GM23338 (cell line): ENCODE results near the gene PTH1R. TPM values are rescaled to one million over a fixed set of nuclear protein-coding genes. Genes with fewer than 3 reads are reported as not detected.

Source experiments
- ATAC-seq: fragments of 200-7000 bp; cut with Tn5 transposase; 3 replicates; pipeline ENCODE4 v1.9.1; 2020
- DNase-seq: peaks from one replicate; pipeline ENCODE4 v3.0.0-alpha.2; 2015; ENCODE audit warnings: low spot score
- H2AFZ ChIP-seq: fragments of 200-600 bp; sonication (generic); 2 replicates; pipeline ENCODE4 v1.8.0; 2016; ENCODE audit warnings: antibody characterized with exemption, mild to moderate bottlenecking, moderate library complexity
- H3F3A ChIP-seq: fragments of 200-600 bp; sonication (generic); replicated peaks from 2 replicates; pipeline ENCODE4 v1.8.0; 2017; ENCODE audit warnings: antibody characterized with exemption, mixed run types, low read depth
- H3K27ac ChIP-seq: fragments of 200-600 bp; sonication (generic); 2 replicates; pipeline ENCODE4 v1.6.1; 2016; ENCODE audit warnings: low read depth
- H3K27me3 ChIP-seq: fragments of 200-600 bp; sonication (generic); 2 replicates; pipeline ENCODE4 v1.8.0; 2016; ENCODE audit warnings: mild to moderate bottlenecking, mixed run types, moderate library complexity; ENCODE audit not compliant: insufficient read depth
- H3K36me3 ChIP-seq: fragments of 200-600 bp; sonication (generic); 2 replicates; pipeline ENCODE4 v1.8.0; 2016; ENCODE audit warnings: mild to moderate bottlenecking; ENCODE audit not compliant: insufficient read depth
- H3K4me1 ChIP-seq: fragments of 200-600 bp; sonication (generic); 2 replicates; pipeline ENCODE4 v1.8.0; 2016; ENCODE audit warnings: mild to moderate bottlenecking, moderate library complexity; ENCODE audit not compliant: insufficient read depth
- H3K4me2 ChIP-seq: fragments of 200-600 bp; sonication (generic); 2 replicates; pipeline ENCODE4 v1.7.1; 2017; ENCODE audit warnings: mixed run types
- H3K4me3 ChIP-seq: fragments of 200-600 bp; sonication (generic); 2 replicates; pipeline ENCODE4 v1.6.1; 2016; ENCODE audit warnings: mixed run types
- H3K79me2 ChIP-seq: fragments of 200-600 bp; sonication (generic); replicated peaks from 2 replicates; pipeline ENCODE4 v1.8.0; 2017; ENCODE audit warnings: mild to moderate bottlenecking; ENCODE audit not compliant: insufficient read depth
- H3K9me2 ChIP-seq: fragments of 200-600 bp; sonication (generic); 2 replicates; pipeline ENCODE4 v1.8.0; 2017; ENCODE audit not compliant: insufficient read depth
- H4K20me1 ChIP-seq: fragments of 200-600 bp; sonication (generic); replicated peaks from 2 replicates; pipeline ENCODE4 v1.8.0; 2017; ENCODE audit warnings: mild to moderate bottlenecking; ENCODE audit not compliant: insufficient read depth
- H3K27ac Mint-ChIP-seq: 2 replicates; pipeline ENCODE4 v1.8.0; 2020; ENCODE audit warnings: inconsistent platforms, mild to moderate bottlenecking, moderate library complexity, mixed read lengths
- H3K27me3 Mint-ChIP-seq: 3 replicates; pipeline ENCODE4 v1.8.0; 2022; ENCODE audit warnings: low read depth, mild to moderate bottlenecking, moderate library complexity, mixed read lengths, inconsistent platforms; ENCODE audit not compliant: insufficient read depth, poor library complexity
- H3K36me3 Mint-ChIP-seq: 3 replicates; pipeline ENCODE4 v1.8.0; 2021; ENCODE audit warnings: low read depth, mild to moderate bottlenecking, inconsistent platforms, moderate library complexity, mixed read lengths
- H3K4me1 Mint-ChIP-seq: 3 replicates; pipeline ENCODE4 v1.8.0; 2020; ENCODE audit warnings: mild to moderate bottlenecking, inconsistent platforms, mixed read lengths
- H3K4me3 Mint-ChIP-seq: 3 replicates; pipeline ENCODE4 v1.8.0; 2021; ENCODE audit warnings: moderate library complexity, mild to moderate bottlenecking, inconsistent platforms, mixed read lengths
- H3K9me3 Mint-ChIP-seq: 3 replicates; pipeline ENCODE4 v1.8.0; 2020; ENCODE audit warnings: moderate library complexity, mild to moderate bottlenecking, inconsistent platforms, mixed read lengths
- EZH2 ChIP-seq: fragments of 200-600 bp; sonication (generic); IDR thresholded peaks from one replicate; pipeline ENCODE4 v1.8.0; 2017; ENCODE audit warnings: antibody characterized with exemption, mild to moderate bottlenecking, low read depth; ENCODE audit not compliant: unreplicated experiment
- JUNB ChIP-seq: IDR thresholded peaks from one replicate; pipeline ENCODE4 v1.6.1; 2016; ENCODE audit warnings: antibody characterized with exemption; ENCODE audit not compliant: unreplicated experiment
- POLR2AphosphoS5 ChIP-seq: IDR thresholded peaks from 2 replicates; pipeline ENCODE4 v1.6.1; 2016; ENCODE audit warnings: antibody characterized with exemption, low read depth
- ZNF114 ChIP-seq: fragments of 250-450 bp; sonication (Bioruptor Pico); IDR thresholded peaks from 2 replicates; pipeline ENCODE4 v1.5.0; 2020; ENCODE audit warnings: mild to moderate bottlenecking, moderate library complexity
- ZNF331 ChIP-seq: fragments of 250-450 bp; sonication (Bioruptor Pico); IDR thresholded peaks from 2 replicates; pipeline ENCODE4 v1.5.0; 2020; ENCODE audit warnings: low read depth, mild to moderate bottlenecking, moderate library complexity
- polyA plus RNA-seq: library from polyadenylated mRNA; unstranded; fragments of >200 nt; fragmentation: Nextera tagmentation; extraction: Ambion mirVana; gene quantifications from 2 replicates; pipeline ENCODE4 v1.2.1, GENCODE V29; 2016
- total RNA-seq: library from RNA; depleted of rRNA; stranded (reverse); fragments of >200 nt; shearing (Covaris generic); gene quantifications from 2 replicates; pipeline ENCODE4 v1.2.3, GENCODE V29; 2014
- TF ChIP-seq, protein P1 (sequence below): IDR thresholded peaks from 2 replicates; pipeline ENCODE4 v1.6.1; 2016; ENCODE audit warnings: antibody characterized with exemption
- TF ChIP-seq, protein P2 (sequence below): IDR thresholded peaks from one replicate; pipeline ENCODE4 v1.6.1; 2018; ENCODE audit warnings: antibody characterized with exemption; ENCODE audit not compliant: unreplicated experiment

Gene PTH1R
- total and polyA plus RNA-seq, 2 experiments from 2014 or later: 1.3 to 1.9 TPM

DNA sequence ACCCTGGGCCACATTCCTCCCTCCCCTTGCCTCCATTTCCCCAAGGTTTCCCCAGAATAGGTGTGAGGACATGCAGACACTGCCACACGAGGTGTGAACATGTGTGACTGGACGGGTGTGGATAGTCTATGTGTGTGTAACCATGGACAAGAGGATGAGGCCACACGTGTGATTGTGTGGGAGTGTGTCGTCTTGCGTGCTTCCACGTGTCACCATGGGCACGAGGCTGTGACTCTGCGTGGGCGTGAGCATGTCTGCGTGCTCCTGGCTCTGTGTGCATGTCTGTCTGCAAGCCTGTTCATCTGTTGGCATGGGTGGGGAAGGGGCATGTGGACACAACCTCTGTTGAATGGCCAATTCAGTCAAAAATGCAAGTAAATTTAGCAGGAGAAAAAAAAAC is 8.1 kb upstream of the PTH1R start:
- Histone ChIP-seq H4K20me1 (no peaks in the 10 kb centered on the region), H2AFZ (no peak overlapping the region), H3K36me3 (no peaks in the 10 kb centered on the region), H3K27me3 (no peaks in the 10 kb centered on the region), H3K9me2 (no peaks in the 10 kb centered on the region), H3K4me1 (no peaks in the 10 kb centered on the region), H3K4me3 (no peak overlapping the region), H3F3A (no peaks in the 10 kb centered on the region), H3K4me2 (no peak overlapping the region), H3K79me2 (no peaks in the 10 kb centered on the region), H3K27ac (no peak overlapping the region)
- peaks cover 26% of the 10 kb centered on the region for H3K27me3 Mint-ChIP-seq
- H3K4me1 Mint-ChIP-seq: peaks cover 10% of the 10 kb centered on the region
- no peaks in the 10 kb centered on the region for H3K9me3 Mint-ChIP-seq
- TF ChIP-seq, protein P1, sequence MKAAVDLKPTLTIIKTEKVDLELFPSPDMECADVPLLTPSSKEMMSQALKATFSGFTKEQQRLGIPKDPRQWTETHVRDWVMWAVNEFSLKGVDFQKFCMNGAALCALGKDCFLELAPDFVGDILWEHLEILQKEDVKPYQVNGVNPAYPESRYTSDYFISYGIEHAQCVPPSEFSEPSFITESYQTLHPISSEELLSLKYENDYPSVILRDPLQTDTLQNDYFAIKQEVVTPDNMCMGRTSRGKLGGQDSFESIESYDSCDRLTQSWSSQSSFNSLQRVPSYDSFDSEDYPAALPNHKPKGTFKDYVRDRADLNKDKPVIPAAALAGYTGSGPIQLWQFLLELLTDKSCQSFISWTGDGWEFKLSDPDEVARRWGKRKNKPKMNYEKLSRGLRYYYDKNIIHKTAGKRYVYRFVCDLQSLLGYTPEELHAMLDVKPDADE: no peak
- TF ChIP-seq EZH2 (no peak), POLR2AphosphoS5 (no peak), JUNB (no peak)
- TF ChIP-seq, protein P2, sequence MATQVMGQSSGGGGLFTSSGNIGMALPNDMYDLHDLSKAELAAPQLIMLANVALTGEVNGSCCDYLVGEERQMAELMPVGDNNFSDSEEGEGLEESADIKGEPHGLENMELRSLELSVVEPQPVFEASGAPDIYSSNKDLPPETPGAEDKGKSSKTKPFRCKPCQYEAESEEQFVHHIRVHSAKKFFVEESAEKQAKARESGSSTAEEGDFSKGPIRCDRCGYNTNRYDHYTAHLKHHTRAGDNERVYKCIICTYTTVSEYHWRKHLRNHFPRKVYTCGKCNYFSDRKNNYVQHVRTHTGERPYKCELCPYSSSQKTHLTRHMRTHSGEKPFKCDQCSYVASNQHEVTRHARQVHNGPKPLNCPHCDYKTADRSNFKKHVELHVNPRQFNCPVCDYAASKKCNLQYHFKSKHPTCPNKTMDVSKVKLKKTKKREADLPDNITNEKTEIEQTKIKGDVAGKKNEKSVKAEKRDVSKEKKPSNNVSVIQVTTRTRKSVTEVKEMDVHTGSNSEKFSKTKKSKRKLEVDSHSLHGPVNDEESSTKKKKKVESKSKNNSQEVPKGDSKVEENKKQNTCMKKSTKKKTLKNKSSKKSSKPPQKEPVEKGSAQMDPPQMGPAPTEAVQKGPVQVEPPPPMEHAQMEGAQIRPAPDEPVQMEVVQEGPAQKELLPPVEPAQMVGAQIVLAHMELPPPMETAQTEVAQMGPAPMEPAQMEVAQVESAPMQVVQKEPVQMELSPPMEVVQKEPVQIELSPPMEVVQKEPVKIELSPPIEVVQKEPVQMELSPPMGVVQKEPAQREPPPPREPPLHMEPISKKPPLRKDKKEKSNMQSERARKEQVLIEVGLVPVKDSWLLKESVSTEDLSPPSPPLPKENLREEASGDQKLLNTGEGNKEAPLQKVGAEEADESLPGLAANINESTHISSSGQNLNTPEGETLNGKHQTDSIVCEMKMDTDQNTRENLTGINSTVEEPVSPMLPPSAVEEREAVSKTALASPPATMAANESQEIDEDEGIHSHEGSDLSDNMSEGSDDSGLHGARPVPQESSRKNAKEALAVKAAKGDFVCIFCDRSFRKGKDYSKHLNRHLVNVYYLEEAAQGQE: no peak
- no peak for DNase-seq
- ATAC-seq: no peak
- no peaks in the 10 kb centered on the region for H3K36me3 Mint-ChIP-seq
- no peak overlapping the region for H3K27ac Mint-ChIP-seq
- no peak overlapping the region for H3K4me3 Mint-ChIP-seq

DNA sequence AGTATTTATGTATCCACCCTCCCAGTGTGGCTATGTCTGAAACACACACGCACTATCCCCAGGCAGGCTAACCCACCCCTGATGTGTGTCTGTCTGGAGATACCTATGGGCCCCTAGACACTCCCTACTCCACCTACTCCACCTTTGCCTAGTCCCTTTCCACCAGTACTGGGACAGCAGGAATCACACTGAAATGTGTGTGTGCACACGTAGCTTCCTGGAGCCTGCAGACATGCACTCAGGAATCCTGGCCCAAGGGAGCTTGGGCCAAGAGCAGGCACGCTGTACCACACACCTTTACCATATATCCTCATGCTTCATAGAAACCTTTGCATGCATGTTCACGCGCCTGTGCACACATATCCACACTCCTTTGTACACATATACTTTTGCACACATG is 6.9 kb upstream of the PTH1R start:
- H3K4me3 Mint-ChIP-seq: no peak overlapping the region
- Histone ChIP-seq H3K27ac (no peak overlapping the region), H3K9me2 (no peaks in the 10 kb centered on the region), H3K4me1 (no peaks in the 10 kb centered on the region), H4K20me1 (no peaks in the 10 kb centered on the region), H3K27me3 (no peaks in the 10 kb centered on the region; the same call in 1 of the 2 replicates), H3F3A (no peaks in the 10 kb centered on the region), H3K4me2 (no peak overlapping the region), H2AFZ (no peak overlapping the region), H3K79me2 (no peaks in the 10 kb centered on the region), H3K4me3 (no peak overlapping the region), H3K36me3 (no peaks in the 10 kb centered on the region)
- H3K9me3 Mint-ChIP-seq: no peaks in the 10 kb centered on the region
- peaks cover 11% of the 10 kb centered on the region for H3K4me1 Mint-ChIP-seq
- ATAC-seq (no peak), DNase-seq (no peak)
- H3K27ac Mint-ChIP-seq: no peak overlapping the region
- H3K36me3 Mint-ChIP-seq: no peaks in the 10 kb centered on the region
- peaks cover 30% of the 10 kb centered on the region for H3K27me3 Mint-ChIP-seq
- TF ChIP-seq, protein P1: no peak
- TF ChIP-seq, protein P2: no peak
- TF ChIP-seq ZNF331 (CRISPR knock-in tag): no peak
- TF ChIP-seq ZNF114: no peak
- TF ChIP-seq POLR2AphosphoS5: no peak
- no peak for TF ChIP-seq EZH2
